ENCODE measurements around the gene BRI3. TPM values are rescaled to one million over a fixed set of nuclear protein-coding genes. Genes with fewer than 3 reads are reported as not detected.

BRI3 gene
- total and polyA plus RNA-seq, 11 donors, result 51.0 to 274 (median 229) TPM

GRCh38 chr7:98338441-98338840 lies 57.0 kb downstream of the BRI3 start:
- DNase-seq, result no peak
- 95 to 97% (median 96%) methylated on average over 6 of the region's 6 CpGs for WGBS, 4 donors
- intact Hi-C loops (cut with DNase I), result no loop called here
- Histone ChIP-seq H3K27ac (no peak overlapping the region), H3K9me3 (peaks cover 0 to 3% (median 0%) of the 10 kb centered on the region in 12 donors), H3K4me1 (no peaks in the 10 kb centered on the region), H3K27me3 (no peaks in the 10 kb centered on the region), H3K4me3 (no peak overlapping the region), H3K36me3 (no peaks in the 10 kb centered on the region)
- no peak for ATAC-seq
- no peak for TF ChIP-seq POLR2A (IDR thresholded peaks at IDR 0.05)
- TF ChIP-seq CTCF (IDR thresholded peaks at IDR 0.05), result no peak

- TF ChIP-seq POLR2A (IDR thresholded peaks at IDR 0.05) (no peak), CTCF (IDR thresholded peaks at IDR 0.05) (no peak)
- intact Hi-C loops (cut with DNase I), result no loop called here
- peaks cover 0 to 3% (median 0%) of the 10 kb centered on the region in 12 donors for H3K9me3 ChIP-seq
- H3K27ac ChIP-seq, result no peak overlapping the region
- DNase-seq (no peak), ATAC-seq (no peak)
- H3K4me3 ChIP-seq, result no peak overlapping the region
- H3K27me3 ChIP-seq, result no peaks in the 10 kb centered on the region
- no peaks in the 10 kb centered on the region for H3K36me3 ChIP-seq
- no peaks in the 10 kb centered on the region for H3K4me1 ChIP-seq
- whole genome bisulfite sequencing, 4 donors, result 97 to 100% (median 99%) methylated on average over 3 of the region's 3 CpGs
These were observed 57.6 kb downstream of the BRI3 start for GRCh38 chr7:98339043-98339442.

- WGBS, 4 donors, result 75 to 86% (median 81%) methylated on average over 3 of the region's 3 CpGs
- DNase-seq (no peak), ATAC-seq (no peak)
- intact Hi-C loops (cut with DNase I), result no loop called here
- H3K36me3 ChIP-seq, result no peaks in the 10 kb centered on the region
- H3K4me3 ChIP-seq, result no peak overlapping the region
- H3K27ac ChIP-seq, result no peak overlapping the region
- H3K4me1 ChIP-seq, result no peaks in the 10 kb centered on the region
- peaks cover 0 to 3% (median 0%) of the 10 kb centered on the region in 12 donors for H3K9me3 ChIP-seq
- no peaks in the 10 kb centered on the region for H3K27me3 ChIP-seq
- TF ChIP-seq CTCF (IDR thresholded peaks at IDR 0.05), result no peak
- TF ChIP-seq POLR2A (IDR thresholded peaks at IDR 0.05), result no peak
These were observed 59.6 kb downstream of the BRI3 start for GRCh38 chr7:98341106-98341505.

Other genes with a start within 250 kb of the BRI3 start
- 10 to 100 TPM; 18.8 to 58.3 (median 34.5) TPM for gene LMTK2, start 174.8 kb upstream of the BRI3 start, total RNA-seq
- gene LMTK2, start 174.8 kb upstream of the BRI3 start, polyA plus RNA-seq, result 10 to 100 TPM in 1 of 2 donors, 1 to 10 TPM in 1; 6.3 to 10.1 TPM
- gene BHLHA15, start 70.2 kb upstream of the BRI3 start, total RNA-seq, result 1 to 10 TPM in 1 of 9 donors, under 1 TPM in 1, not detected in 7; 0.61 to 1.3 TPM
- gene BHLHA15, start 70.2 kb upstream of the BRI3 start, polyA plus RNA-seq, result under 1 TPM in 1 of 2 donors, not detected in 1; 0.26 TPM
- 10 to 100 TPM; 12.2 to 33.0 (median 22.7) TPM for gene TECPR1, start 29.5 kb upstream of the BRI3 start, total RNA-seq
- 10 to 100 TPM; 10.9 to 23.2 TPM for gene TECPR1, start 29.5 kb upstream of the BRI3 start, polyA plus RNA-seq
- gene BAIAP2L1, start 119.4 kb downstream of the BRI3 start, total RNA-seq, result 1 to 10 TPM in 8 of 9 donors, under 1 TPM in 1; 0.64 to 2.7 (median 1.8) TPM
- gene BAIAP2L1, start 119.4 kb downstream of the BRI3 start, polyA plus RNA-seq, result 1 to 10 TPM; 2.1 to 2.3 TPM

Data from heart left ventricle (tissue), 16 donors.